Measurements from ENCODE around the gene FBXO9.

Gene FBXO9

DNA sequence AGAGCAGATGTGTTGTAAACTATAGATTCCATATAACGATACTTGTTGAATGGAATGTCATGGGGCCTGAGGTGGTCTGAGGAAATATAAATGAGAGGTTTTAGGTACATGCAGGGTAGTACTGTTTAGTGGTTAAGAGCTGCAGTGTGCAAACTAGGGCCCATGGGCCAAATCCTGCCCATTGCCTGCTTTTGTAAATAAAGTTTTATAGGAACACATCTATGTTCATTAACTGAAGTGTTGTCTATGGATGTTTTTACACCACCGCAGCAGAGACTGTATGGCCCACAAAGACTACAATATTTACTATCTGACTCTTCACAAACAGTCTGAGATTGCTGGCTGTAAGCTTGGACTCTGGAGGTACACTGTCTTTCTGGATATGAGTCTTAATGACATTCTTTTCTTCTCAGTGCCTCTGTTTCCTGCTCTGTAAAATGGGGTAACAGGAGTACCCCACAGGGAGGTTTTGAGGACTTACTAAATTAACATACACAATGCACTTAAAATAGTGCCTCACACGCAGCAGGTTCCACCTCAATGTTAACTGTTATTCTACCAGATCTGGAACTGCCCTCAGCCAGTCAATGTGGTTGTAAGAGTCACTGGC lies 70.9 kb downstream of the FBXO9 start:
- no peak for DNase-seq (ENCODE audit: low read depth in 2 of 2)

DNA sequence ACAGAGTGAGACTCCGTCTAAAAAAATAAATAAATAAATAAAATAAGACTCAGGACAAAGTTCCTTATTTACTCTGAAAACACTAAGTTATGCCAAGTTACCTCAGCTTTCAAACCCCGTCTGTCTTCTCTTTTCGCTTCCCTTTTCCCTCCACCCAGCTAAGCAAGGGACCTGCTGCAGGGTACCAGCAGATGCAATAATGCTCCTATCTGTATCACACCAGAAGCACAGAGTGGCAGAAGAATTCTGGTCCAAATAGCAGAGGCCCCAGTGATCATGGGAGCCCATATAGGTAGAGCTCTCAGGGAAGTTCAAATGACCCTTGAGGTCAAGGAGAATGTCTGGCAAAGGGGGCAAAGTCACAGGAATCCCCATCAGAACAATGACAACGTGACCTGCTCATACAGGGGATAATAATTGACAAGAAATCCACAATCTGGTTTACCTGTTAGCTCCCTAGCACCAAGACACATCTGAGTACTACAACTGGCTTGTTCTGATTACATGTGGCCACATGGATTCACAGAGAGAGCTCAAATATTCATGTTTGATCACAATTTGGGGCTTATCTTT lies 74.7 kb downstream of the FBXO9 start:
- DNase-seq (ENCODE audit: low read depth in 2 of 2): no peak

DNA sequence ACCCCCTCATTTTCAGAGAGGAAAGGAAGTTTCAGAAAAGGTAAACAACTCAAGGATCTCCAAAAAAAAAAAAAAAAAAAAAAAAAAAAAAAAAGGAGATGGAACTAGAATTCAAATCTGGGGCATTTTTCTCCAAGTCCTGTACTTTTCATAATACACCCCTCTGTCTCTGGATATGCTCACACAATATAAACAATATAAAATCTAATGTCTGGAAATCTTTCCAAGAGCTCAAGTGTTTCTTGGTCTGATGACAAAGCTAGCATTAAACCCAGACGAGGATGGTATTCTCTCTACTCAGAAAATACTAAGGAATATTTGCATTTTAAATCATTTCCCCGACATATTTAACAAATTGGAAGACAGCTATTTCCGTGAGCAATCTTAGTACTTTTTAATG lies 77.6 kb downstream of the FBXO9 start:
- DNase-seq (ENCODE audit: low read depth in 2 of 2): no peak

DNA sequence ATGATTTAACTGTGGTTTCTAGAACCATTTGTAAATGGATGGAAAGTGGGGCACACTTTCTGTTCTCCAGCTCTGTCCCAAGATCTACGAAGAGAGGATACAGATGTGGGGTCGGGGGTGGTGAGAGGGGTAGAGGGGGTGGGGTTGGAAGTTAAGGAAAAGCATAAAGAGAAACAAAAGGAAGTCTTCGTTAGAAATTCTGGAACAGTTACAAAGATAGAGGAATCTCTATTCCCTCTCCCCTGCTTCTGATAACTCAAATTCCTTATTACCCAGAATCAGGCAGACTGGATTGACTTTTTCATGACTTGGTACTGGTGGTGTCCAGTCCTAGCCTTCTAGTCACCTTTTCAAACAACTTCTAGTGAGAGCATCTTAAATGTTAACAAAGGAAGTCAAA lies 78.5 kb downstream of the FBXO9 start:
- no peak for DNase-seq (ENCODE audit: low read depth in 2 of 2)

DNA sequence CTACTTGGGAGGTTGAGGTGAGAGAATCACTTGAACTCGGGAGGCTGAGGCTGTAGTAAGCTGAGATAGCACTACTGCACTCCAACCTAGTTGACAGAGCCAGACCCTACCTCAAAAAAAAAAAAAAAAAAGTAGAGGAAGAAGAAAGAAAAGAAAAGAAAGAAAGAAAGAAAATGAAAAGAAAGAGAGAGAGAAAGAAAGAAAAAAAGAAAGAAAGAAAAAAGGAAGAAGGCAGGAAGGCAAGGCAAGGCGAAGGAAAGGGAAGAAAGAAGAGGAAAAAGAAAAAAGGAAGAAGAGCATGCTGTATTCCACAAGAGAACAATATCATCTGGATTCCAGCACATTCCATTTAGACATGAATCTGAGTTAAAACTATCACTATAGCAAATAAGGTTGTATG lies 79.6 kb downstream of the FBXO9 start:
- no peak for DNase-seq (ENCODE audit: low read depth in 2 of 2)

DNA sequence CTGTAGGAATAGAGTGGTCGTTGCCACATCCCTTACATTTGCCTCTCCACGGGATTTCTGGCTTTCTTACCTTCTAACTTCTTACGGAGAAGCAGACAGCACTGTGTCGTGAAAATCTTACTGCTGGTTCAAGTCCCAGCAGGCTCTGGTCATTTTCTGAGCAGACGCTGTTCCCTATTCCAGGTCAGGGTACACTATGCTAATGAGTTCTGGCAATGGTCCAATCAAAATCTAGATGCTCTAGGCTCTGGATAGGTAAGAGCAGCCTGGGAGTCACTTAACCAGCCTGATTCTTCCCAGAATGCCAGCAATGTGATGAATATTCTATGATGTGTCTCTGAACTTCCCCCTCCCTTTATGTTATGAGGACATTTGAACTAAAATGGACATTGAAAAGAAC lies 83.5 kb downstream of the FBXO9 start, which contains the start of gene GCM1:
Gene GCM1, minus strand, starts transcription at position 158 of the 400 bp plus-strand sequence. CDS start 3,209 bp downstream, outside the sequence.
- no peak for DNase-seq (ENCODE audit: low read depth in 2 of 2)
